HG02943 (cell line): ENCODE data around the gene TRAM2.

Experiments
- ATAC-seq: cut with Tn5 transposase; IDR thresholded peaks from one replicate; pipeline ENCODE4 v1.9.1; 2021; ENCODE audit warnings: mild to moderate bottlenecking, low read depth, moderate library complexity; ENCODE audit not compliant: unreplicated experiment

The TRAM2 gene

DNA sequence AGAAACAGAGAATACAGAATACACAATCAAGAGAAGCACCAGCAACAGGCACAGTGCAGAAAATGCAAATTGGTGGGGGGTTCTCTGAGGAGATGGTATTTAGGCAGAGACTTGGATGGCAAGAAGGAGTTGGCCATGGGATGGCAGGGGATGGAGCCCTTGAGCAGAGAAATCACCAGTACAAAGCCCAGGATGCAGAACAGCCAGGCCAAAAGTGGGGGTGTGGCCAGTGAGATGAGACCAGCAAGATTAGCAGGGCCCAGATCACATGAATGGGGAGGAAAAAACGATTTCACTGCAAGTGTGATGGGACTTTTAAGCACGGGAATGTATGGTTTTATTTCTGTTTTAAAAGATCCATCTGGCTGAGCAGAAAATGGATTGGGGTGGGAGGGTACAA is 63.4 kb downstream of the TRAM2 start:
- no peak for ATAC-seq

DNA sequence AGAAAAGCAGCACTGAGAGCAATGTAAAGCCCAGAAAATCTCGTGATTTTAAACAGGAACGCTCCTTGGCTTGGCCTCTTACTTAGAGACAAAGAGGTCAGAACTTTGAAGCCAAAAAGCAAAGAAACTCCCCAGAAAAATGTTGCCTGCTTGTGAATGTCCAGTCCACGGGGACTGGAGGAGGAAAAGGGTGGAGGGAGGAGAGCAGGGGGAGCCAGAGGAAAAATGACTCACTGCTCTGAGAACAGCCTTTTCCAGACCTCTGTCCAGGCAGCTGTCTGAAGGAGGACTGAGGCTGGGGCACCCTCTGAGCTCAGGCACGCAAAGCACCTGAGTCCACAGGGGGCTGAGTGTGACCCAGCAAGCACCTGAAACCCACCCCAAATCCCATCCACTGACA is 64.7 kb downstream of the TRAM2 start:
- ATAC-seq = no peak

DNA sequence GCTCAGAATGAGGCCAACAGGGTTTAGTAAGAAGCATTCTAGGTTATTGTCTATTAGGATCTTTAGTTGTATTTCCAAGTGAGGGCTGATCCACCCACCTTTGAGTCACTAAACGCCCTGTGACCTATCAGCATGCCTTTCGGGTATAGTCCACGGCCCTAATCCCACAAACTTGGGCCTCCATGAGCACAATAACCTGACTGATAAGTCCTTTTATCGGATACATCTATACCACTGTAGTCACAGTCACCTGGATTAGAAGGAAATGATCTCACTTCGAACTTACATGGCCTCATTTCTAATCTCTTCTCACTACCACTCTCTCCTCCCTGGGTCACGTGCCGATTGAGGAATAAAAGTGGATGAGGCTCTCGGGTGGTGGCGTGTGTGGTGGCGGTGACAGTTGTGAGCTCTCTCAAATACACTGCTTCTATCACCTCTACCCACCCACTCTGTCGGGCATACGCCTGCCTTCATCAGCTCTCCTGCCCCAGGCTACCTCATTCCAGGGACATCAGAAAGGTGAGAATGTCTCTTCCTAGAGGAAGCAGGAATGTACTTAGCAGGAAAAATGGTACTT is 65.2 kb downstream of the TRAM2 start:
- ATAC-seq = no peak

DNA sequence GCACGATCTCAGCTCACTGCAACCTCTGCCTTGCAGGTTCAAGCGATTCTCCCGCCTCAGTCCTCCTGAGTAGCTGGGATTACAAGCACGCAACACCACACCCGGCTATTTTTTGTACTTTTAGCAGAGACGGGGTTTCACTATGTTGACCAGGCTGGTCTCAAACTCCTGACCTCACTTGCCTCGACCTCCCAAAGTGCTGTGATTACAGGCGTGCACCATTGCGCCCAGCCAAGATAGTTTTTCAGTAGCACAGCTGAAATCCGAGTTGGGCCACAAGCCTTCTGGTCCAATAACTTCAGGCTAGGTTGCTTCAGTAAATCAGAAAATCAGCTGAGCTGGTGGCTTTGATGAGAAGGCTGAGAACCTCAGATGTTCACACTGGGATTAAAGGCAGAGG is 65.7 kb downstream of the TRAM2 start:
- ATAC-seq = no peak

DNA sequence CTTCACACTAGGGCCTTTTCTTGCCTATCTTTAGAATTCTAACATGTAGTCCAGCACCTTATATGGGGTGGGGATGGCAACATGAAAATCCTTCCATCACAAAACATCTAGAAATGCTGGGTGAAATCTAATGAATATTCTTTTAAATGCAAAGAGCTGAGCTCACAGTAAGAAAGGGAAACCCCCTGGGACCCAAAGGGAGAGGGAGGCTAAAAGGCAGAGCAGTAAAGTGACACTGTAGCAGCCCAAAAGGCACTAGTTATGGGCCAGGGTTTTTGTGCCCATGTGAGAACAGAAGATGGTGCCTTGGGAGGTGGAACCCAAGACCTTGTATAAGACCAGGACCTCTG is 66.7 kb downstream of the TRAM2 start:
- no peak for ATAC-seq

DNA sequence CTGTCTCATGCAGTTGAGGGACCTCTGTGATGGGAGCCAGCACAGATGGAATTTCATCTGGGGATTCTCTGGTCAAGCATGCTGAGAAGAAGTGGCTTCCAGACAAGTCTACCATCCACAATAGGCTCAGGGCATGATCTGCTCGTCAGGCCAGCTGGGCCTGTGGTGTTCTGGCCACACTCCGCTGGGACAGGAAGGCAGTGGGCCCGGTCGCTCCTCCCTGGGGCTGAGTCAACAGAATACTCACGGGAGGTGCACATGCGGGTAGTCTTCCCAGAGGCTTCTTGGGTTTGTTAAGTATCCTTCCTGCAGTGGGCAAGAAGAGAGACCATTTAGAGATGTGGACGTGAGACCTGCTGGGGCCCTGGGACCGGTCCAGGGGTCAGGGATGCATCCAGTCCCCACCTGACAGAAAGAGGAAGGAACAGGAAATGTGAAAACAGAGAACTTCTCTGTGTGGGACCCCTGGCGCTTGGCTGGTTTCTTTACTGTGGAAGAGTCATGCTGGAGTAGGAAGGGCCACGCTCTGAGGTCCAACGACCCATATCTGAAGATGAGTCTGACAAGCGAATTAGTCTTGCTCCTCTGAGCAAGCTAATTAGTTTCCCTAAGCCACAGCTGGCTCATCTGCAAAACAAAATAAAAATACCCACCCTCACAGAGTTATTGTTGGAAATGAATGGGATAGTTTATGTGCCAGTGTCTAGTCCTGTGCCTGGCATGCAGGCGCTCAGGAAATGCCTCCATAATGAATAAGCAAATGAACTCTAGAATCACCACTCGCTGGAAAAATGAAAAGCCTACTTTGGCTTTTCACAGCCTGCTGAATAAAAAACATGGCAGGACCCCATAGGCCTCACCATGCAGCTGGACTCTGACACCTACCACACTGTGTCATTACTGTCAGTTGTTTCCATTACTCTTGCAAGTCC is 67.3 kb downstream of the TRAM2 start:
- no peak for ATAC-seq

DNA sequence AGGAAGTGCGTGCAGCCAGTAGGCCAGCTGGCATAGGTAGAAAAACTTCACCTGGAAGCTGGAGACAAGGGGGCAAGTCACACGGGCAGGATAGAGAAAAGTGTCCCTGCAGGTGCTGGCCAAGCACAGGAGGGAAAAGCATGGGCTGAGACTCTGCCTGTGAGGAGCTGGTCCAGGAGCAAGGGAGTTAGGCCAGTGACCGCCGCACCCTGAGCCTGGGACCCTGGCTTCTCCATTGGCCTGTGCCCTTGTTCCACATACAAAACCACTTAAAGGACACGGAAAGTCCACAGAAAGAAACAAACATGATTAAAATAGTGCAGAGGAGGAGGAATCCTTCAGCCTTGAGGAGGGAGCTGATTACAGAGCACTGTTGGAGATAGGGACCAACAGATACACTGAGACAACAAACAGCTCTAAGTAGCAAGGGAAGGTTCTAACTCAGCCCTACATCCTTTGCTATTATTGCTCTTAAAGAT is 68.6 kb downstream of the TRAM2 start:
- no peak for ATAC-seq

DNA sequence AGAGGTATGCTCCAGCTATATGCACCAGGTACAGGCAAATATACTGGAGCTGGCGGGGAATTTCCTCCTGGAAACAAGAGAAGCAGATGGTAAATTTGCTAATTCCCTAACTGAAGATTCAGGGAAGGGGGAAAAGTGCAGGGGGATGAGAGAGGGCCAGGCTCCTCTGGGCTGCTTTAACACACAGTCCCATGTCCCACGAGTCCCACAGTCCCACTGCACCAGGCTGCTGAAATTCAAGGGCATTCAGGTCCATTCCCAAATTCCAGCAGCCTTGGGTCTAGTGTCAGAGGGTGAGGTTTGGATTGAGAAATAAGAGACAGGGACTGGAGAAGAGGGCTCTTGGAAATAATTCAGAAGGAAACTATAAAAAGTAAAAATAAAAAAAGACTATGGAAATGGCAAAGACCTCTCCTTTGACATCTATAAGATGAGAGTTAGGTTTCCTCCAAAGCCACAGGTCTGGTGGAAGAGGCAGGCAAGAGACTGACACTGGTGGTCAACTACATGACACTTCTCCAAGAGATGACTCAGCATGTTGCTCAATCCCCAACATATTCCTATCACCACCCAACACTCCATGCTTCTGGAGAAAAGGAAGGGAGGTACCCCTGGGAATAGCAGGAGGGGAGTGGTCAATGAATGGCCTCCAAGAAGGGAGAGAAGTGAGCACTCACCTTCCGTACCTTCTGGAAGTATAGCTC is 69.2 kb downstream of the TRAM2 start:
- ATAC-seq = no peak

DNA sequence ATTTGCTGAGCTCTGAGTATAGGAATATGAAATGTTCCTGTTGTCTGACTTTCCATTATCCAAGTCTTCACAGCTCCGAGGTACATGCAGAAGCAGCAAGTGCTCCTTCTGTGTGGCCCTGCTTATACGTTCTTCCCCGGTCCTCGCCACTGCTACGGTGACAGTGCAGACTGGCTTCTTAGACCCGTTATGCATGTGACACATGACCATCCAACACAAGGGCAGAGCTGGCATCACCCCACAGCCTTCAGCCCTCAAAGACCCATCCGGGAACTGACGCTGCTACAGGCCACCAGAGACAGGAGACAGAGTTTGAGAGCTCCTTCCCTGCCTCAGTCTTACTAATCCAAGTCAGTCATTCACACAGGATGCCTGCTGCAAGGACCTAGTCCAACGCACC is 70.4 kb downstream of the TRAM2 start:
- ATAC-seq = no peak

DNA sequence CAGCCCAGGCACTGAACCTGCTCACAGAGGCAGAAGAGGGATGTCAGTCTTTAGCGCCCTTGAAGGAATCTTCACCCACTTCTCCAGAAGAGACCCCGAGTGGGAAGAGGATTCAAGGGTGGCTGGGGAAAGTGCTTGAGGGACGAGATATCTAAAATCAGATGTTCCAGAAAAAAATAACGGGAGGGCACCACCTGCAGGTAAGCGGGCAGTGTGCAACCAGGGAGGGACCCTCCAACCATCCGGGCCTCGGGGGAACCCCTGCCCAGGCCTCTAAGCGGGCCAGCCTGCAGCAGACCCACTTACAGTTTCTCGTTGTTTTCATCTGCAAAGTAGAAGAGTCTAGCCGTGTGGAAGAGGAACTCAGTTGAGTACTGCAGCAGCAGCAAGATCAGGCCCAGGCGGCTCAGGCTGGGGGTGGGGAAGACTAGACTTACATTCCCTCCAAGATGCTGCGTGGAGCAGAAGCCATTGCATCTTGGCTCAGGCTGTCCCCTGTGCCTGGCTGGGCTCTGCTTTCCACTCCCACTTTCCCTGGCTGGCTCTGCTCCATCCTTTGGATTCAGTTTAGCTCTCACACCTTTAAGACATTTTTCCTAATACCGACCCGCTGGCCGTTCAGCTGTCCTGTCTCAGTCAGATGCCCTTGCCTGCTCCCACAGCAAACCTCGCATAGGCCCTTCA is 71.0 kb downstream of the TRAM2 start:
- ATAC-seq = no peak

DNA sequence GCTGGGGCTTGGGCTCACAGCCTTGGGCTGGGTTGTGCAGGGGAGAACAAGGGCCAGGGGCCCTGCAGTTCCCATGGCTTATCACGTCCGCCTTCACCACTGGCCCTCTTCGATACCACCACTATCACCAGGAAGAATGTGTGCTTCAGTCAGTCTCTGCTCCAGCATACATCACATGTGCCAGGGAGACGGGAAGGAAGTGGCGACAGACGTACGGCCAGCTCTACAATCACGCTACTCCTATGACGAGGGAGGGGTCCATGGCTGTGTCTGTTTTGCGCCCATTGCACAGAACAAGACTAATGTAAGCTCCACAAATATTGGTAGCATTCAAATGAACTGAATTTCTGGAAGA is 72.1 kb downstream of the TRAM2 start:
- ATAC-seq = no peak

DNA sequence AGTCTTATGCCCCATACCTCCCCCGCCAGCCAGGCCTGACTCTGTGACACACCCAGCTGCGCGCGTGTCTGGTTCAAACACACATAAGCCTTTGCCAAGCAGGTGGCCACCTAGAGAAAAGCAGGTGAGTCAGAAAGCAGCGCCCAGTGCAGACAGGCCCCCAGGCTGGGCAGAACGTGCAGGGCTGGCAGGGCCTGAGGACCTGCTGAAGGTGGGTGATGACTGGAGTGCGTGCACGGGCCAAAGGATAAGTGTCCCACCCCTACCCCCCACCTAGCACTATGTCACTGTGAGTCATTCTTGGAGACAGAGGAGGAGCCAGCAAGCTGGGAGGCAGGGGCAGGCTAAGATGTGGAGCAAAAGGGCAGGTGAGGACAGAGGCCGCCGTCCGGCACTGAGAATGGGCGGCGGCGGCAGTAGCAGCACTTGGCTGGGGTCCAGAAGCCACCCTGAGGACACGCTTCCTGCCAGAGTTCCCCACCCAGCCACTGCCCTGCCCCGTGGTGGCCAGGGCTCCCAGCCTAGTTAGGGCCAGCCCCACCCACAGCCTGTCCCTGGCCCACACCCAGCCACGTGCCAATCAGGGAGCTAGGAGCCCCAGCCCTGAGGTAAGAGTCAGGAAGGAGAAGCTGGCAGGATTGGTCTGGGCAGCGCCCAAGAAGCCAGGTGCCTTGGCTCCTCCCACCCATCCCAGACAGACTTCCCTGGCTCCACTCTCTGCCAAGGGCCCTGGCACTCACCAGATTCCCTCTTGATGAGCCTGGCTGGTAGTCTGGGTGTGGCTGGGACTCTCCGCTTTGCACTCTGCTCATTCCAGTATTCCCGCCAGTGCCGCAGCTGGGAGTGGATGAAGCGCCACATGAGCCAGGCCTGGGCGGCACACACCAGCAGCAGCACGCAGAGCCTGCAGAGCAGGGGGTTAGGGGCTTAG is 72.7 kb downstream of the TRAM2 start:
- ATAC-seq = no peak

DNA sequence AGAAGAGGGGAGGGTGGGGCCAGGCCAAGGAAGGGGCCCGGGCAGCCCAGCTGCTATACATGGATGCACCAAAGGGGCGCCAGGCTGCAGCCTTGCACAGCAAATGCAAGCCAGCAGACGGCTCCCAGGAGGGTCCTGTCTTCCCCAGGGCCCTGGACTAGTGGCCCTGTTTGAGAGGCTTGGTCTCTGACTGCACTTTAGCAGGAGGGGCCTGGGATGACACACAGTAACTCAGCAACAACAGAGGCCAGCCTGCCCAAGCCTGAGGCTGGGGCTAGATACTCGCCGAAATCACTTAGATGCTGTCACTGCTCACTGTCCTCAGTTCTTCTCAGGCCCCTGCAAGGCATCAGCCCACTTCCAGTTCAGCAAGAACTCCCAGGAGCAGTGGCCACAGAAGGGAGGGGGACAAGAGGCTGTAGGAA is 73.5 kb downstream of the TRAM2 start:
- no peak for ATAC-seq

DNA sequence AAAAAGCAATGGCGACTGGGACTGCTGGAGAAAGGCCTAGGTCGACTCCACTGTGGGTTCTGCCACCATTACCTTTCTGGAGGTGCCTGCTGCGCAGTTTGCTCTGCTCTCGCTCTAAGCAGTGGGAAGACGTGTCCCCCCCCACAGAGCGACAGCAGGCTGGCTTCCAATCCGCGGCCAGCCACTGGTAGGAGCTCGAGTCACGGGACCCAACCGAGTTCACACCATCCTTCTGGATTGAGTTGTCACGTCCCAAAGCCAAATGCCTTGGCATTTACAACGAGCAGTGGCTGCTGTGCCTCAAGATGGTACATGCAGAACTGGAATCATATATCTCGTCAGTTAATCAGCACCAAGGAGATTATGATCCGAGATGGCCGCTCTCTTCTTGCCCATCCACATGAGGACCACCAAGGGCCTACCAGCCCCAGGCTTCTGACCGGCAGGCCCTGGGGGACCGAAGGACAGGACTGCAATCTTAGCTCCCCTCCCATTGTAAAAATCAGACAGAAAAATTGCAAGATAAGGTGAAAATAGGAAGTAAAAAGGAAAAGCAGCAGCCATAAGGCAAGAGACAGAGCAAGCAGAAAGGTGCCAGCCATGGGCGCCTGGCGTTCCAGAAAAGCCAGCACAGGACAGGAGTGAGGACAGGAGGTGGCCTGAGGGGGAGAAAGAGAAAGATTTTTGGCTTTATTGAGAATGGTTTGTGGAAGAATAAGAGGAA is 74.4 kb downstream of the TRAM2 start:
- ATAC-seq = no peak

DNA sequence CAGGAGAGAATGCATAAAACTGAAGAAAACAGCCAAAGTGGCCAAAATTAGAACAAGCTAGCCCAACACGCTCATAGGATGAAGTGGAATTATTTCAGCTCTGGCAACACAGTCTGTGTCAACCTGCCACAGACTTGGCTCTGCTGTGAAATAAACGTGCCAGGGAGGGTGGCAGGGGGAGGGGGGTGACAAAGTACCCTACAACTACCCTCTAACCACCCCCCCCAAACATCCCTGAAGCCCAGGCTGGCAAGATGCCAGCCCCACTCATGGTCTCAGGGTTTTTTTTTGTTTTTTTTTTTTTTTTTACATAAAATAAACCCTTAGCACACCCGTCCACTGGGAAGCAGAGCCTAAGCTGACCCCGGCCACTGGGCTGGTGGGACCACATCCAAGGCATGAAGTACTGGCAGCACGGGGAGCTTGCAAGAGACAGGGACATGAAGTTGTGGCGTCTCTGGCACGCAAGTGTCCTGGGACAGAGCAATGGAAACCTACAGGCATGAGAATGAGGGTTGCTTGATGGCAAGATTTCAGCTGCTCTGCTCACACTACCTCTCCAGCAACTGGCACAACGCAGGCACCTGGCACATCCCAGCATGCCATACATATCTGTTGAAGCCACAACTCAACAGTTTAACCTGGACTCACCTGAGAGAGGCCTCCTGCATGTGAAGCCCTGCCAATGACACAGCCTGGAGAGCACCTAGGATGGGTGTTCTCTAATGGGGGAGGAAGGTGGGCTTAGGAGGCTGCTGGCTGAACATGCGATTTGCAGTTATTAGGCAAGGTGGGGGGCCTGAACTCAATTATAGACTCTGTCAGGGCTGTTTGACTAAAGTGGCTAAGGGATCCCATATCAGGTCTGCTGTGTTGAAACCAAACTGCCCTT is 76.4 kb downstream of the TRAM2 start:
- ATAC-seq = no peak

DNA sequence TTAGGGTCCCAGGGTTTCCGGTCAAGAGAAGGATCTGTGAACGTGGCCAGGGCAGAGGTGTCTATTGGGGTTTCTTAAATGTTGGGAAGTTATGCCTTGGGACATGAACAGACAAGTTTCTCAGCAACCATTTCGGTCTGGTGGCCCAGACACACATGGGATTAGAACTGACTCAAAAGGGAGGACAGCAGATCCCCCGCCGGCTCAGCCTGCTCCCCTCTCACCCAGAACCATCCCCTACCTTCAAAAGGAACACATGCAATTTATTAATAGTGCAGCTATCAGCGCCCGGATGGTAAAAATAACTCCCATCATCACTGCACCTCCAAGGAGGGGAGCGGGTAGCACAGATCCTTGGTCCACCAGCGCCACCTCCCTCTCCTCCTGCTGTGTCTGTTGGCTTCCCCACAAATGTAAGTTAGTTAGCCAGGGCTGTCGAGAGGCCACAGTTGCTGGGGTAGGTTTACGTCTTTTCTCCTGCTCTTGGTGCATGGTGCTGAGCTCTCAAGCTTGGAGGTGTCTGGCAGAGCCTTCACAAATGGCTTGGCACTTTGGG is 77.1 kb downstream of the TRAM2 start:
- ATAC-seq = no peak

DNA sequence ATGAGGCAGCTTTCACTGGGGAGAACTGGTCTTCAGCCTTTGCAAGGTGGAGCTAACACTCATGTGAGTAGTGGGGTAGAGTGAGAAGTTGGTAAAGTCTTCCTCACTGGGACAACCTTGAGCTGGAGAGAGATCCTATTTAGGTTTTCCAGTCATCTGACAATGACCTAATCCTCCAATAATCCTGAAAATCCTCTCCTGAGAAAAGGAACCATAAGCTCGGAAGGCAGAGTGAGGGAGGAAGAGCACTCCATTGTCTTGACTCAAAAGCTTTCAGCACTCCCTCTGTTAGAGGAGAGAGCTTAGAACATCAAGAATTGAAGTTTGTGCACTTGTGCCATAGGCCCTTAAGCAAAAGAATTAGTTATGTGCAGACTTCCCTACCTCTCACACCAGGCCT is 77.8 kb downstream of the TRAM2 start:
- ATAC-seq = no peak

DNA sequence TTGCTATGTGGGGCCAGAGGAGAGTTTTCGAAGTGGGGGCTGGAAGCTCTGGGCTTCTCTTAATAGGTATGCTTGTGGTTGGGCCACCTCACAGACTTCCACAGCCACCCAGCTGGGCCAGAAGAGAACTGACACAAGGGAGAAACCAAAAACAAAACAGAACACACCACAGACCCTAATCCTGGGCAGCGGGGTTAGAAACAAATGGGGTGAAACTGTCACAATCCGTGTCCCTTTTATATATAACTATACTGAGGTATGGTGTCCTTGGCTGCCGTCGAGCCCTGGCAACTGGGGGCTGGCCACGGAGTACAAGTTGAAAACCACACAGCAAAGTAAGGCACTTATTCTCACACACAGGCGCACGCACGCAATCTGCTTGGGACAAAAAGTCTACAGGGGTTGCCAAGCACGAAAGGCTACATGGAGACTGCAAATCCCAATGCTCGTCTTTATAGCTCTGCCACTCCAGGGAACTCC is 78.3 kb downstream of the TRAM2 start:
- ATAC-seq = peak; percentile 59
